GM04504 (cell line): Measurements from ENCODE around the gene NCAPH2.

Experiments used
- DNase-seq: peaks from one replicate; pipeline ENCODE4 v3.0.0-alpha.2; 2012; ENCODE audit warnings: low read depth

NCAPH2 gene

GRCh38 chr22:50548921-50549790 lies 41.1 kb downstream of the NCAPH2 start:
- DNase-seq = no peak

- no peak for DNase-seq
Measured at GRCh38 chr22:50550395-50550794, 42.4 kb downstream of the NCAPH2 start.

GRCh38 chr22:50551160-50551752 lies 43.2 kb downstream of the NCAPH2 start:
- no peak for DNase-seq

GRCh38 chr22:50553310-50553709 lies 45.3 kb downstream of the NCAPH2 start:
- DNase-seq = no peak

GRCh38 chr22:50556703-50557102 lies 48.7 kb downstream of the NCAPH2 start:
- DNase-seq = no peak

- DNase-seq = no peak
Measured at GRCh38 chr22:50560034-50560433, 52.0 kb downstream of the NCAPH2 start.

- no peak for DNase-seq
Measured at GRCh38 chr22:50561401-50562358, 53.7 kb downstream of the NCAPH2 start.

- DNase-seq = peak; percentile 75
Measured at GRCh38 chr22:50562523-50563412, 54.7 kb downstream of the NCAPH2 start, which contains the start of gene SYCE3. SYCE3 (minus strand) TSS chr22:50562919; CDS start chr22:50556405, 6,514 bp downstream.

GRCh38 chr22:50563413-50564160 lies 55.6 kb downstream of the NCAPH2 start:
- DNase-seq = no peak

GRCh38 chr22:50564289-50564688 lies 56.3 kb downstream of the NCAPH2 start:
- DNase-seq = no peak

- DNase-seq = no peak
Measured at GRCh38 chr22:50567721-50568252, 59.8 kb downstream of the NCAPH2 start.

- DNase-seq = no peak
Measured at GRCh38 chr22:50568626-50569025, 60.6 kb downstream of the NCAPH2 start.

- DNase-seq = no peak
Measured at GRCh38 chr22:50569041-50569459, 61.0 kb downstream of the NCAPH2 start.

GRCh38 chr22:50569896-50570535 lies 62.0 kb downstream of the NCAPH2 start:
- no peak for DNase-seq

GRCh38 chr22:50570861-50571260 lies 62.8 kb downstream of the NCAPH2 start:
- DNase-seq = no peak

GRCh38 chr22:50571264-50572175 lies 63.5 kb downstream of the NCAPH2 start:
- no peak for DNase-seq

GRCh38 chr22:50572965-50573364 lies 64.9 kb downstream of the NCAPH2 start:
- no peak for DNase-seq
